HG03095 (cell line): ENCODE results near the gene SCAF4.
"Not testable (repeated sequence)": the region's sequence is repeated elsewhere in the genome, so short reads cannot be mapped to it uniquely, and the experiment has no call there.

Source experiments
- ATAC-seq: cut with Tn5 transposase; IDR thresholded peaks from one replicate; pipeline ENCODE4 v1.9.1; 2021; ENCODE audit warnings: moderate library complexity; ENCODE audit not compliant: unreplicated experiment

SCAF4 gene

DNA sequence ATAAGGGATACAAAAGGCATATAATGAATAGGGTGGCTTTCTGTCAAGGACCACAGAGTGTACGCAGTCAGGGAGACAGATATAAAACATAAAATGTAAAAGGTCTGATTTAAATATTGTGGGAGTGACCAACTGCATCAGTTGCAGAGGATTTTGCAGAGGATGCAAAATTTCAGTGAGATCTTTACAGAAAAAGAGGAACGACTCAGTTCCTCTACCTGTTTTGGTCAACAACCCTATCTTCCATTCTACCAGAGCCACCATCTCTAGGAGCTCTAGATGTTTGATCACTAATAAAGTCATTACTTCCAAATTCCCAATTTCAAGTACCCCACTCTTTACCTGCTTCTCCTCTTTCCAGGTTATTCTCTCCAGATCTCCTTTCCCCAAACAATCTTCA, 56.0 kb downstream of the SCAF4 start:
- no peak for ATAC-seq

DNA sequence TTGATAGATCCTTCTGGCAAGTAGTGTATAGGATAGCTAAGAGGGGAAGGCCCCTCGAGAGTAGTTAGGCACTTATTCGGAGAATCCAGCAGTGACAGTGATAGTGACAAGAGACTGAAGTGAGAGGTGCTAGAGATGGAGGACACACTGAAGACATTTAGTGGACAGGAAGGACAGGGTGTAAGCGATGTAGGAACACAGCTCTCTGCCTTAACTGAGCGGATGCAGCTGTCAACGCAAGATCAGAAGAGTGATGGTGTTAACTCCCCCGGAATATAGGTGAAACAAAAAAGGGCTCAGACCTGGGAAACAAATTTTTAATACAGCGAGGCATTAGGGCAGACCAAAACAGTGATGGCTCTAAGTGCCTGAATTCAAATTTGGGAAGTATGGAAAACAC, 56.6 kb downstream of the SCAF4 start:
- no peak for ATAC-seq

DNA sequence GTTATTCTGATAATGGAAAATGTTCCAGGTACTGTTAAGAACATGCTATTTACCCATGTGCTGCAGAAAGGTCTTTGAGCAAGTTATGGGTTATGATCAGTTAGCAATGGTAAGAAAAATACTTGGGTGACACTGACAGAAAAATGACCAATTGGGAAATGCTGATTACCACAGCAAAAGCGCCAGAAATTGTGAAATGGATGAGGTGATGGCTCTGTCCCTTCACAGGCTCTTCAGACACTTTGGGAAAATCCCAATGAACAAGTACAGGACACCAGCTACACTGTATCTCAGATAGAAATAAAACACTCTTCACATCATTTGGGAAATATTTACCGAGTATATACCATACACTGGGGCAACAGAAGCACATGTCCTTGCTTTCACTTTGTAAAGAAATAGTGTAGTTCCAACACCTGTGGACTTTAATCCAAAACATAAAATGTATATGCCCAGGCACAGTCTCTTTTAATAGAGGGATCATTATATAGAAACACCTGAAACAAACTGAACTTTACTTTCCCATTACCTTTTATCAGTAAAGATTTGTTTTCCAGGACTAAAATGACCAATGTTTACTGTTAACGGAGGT, 58.5 kb downstream of the SCAF4 start:
- no peak for ATAC-seq

DNA sequence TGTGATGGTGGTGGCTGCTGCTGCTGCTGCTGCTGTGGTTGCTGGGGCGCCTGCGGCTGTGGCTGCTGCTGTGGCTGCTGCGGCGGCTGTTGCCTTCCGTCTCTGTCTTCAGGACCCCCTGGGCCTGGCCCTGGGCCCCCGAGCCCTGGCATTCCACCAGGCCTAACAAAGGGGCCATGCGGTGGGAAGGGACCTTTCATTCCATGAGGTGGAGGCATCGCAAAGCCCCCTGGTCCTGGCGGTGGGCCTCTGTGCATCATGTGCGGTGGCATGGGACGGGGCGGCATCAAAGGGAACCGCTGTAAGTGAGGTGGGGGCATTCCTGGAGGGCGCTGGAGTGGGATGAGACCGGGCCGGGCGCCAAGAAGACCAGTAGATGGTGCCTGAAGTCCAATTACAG, 60.0 kb downstream of the SCAF4 start:
- ATAC-seq: no peak

DNA sequence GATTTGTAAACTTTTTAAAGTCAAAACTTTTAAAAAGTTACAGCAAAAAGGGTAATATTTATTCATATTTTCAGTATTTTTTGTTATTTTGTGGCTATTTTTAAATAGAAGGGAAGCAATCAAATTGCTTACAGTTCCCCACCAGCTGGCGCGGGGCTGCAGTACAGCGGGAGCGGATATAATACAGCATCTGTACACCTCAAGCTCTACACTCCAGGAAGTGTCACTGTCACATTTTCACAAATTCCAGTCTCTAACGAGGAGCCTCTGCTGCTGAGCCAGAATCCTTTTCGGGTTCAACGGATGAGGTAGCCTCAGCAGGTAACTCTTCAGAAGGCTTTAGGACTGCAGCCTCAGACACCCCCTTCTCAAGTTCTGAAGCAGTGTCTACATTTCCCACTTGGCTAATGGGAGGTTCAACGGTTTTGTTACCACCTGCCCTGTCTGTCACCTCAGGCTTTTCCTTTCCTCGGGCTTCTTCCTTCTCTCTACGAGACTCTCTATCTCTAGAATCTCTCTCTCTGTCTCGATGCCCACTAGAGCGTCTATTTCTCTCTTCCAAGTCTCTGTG, 60.7 kb downstream of the SCAF4 start:
- no peak for ATAC-seq

DNA sequence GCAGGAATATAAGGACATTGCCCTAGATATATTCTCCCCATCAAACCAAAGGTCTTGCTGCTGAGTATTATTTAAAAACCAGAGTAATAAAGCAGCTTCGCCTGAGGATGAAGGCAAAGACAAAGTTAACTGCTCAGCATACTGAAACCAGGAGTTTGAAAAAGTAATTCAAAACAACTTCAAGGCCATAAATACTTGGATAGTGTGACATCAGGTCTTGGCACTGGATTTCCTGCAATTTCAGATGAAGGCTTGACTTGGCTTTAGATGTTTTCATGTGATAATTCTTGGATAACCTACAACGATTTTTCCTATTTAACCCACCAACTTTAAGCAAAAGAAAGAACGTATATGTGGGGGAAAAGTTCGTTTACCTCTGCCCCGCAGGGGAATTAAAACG, 61.8 kb downstream of the SCAF4 start:
- ATAC-seq: no peak

DNA sequence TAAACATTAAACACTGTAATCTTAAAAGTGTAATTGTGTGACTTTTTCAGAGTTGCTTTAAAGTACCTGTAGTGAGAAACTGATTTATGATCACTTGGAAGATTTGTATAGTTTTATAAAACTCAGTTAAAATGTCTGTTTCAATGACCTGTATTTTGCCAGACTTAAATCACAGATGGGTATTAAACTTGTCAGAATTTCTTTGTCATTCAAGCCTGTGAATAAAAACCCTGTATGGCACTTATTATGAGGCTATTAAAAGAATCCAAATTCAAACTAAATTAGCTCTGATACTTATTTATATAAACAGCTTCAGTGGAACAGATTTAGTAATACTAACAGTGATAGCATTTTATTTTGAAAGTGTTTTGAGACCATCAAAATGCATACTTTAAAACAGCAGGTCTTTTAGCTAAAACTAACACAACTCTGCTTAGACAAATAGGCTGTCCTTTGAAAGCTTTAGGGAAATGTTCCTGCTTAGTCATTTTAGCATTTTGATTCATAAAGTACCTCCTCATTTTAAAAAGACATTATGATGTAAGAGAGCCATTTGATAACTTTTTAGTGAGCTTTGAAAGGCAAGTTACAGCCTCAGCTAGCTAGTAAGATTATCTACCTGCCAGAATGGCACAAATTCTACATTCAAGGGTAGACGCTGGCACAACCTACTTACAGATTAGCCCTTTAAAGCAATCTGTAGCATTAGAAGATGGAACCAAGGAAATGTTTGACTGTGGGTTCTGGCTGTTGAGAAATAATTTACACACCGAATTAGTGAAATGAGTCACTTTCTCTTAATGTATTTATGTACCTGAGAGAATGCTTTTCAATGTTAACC, 63.0 kb downstream of the SCAF4 start:
- ATAC-seq: peak; percentile 44

DNA sequence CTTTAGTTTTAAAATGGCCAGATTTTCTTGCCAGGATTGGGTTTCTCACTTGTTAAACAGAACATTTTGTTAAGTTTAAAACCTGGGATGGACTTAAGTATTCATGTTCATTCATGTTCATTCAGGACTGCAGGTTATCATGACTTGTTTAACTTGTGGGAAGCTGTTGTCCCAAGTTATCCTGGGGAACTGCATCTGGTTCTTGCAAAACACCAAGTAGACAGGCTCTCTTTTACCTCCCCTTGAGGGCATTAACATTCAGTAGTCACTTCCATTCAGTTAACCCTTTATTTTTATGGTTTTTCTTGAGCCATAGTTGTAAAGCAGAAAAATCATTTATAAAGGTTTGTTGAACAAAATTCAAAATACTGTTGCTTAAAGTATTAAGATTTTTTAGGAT, 64.3 kb downstream of the SCAF4 start:
- ATAC-seq: no peak

DNA sequence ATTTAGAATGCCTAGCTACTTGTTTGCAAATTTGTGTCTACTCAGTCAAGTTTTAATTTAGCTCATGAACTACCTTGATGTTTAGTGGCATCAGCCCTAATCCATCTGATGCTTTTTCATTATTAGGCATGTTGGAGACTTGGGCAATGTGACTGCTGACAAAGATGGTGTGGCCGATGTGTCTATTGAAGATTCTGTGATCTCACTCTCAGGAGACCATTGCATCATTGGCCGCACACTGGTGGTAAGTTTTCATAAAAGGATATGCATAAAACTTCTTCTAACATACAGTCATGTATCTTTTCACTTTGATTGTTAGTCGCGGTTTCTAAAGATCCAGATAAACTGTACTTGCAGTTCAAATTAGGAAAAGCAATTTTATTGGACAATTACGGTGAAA, 64.8 kb downstream of the SCAF4 start:
- no peak for ATAC-seq

DNA sequence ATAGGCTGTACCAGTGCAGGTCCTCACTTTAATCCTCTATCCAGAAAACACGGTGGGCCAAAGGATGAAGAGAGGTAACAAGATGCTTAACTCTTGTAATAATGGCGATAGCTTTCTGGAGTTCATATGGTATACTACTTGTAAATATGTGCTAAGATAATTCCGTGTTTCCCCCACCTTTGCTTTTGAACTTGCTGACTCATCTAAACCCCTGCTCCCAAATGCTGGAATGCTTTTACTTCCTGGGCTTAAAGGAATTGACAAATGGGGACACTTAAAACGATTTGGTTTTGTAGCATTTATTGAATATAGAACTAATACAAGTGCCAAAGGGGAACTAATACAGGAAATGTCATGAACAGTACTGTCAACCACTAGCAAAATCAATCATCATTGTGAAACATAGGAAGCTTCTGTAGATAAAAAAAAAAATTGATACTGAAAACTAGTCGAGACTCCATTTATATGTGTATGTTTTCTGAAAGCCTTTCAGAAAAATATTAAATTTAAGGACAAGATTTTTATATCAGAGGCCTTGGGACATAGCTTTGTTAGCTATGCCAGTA, 65.4 kb downstream of the SCAF4 start:
- no peak for ATAC-seq

DNA sequence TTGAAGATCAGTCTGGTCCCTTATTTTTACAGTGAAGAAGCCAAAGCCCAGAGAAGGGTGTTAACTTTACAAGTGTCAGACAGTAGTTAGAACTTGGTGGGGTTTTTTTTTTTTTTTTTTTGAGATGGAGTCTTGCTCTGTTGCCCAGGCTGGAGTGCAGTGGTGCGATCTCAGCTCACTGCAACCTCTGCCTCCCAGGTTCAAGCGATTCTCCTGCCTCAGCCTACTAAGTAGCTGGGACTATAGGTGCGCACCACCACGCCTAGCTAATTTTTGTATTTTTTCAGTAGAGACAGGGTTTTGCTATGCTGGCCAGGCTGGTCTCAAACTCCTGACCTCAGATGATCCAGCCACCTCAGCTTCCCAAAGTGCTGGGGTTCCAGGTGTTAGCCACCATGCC, 66.0 kb downstream of the SCAF4 start:
- ATAC-seq: not testable (repeated sequence)

DNA sequence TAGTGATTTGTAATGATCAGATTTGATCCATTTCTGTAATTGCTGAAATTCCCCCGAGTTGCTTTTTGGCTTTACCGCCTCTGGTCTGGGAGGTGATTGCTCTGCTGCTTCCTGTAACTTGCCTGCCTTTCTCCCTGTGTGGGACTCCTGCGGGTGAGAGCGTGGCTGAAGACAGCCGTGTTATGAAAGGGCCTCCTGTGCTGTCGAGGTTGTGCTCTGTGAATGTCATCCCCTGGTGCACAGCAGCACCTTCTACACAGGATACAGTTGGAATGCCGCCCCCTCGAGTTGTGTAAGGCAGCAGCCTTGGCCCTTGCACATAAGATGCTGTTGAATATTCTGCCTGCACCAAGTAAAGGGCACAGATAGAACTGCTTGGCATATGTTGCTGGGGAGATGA, 66.5 kb downstream of the SCAF4 start:
- ATAC-seq: no peak

DNA sequence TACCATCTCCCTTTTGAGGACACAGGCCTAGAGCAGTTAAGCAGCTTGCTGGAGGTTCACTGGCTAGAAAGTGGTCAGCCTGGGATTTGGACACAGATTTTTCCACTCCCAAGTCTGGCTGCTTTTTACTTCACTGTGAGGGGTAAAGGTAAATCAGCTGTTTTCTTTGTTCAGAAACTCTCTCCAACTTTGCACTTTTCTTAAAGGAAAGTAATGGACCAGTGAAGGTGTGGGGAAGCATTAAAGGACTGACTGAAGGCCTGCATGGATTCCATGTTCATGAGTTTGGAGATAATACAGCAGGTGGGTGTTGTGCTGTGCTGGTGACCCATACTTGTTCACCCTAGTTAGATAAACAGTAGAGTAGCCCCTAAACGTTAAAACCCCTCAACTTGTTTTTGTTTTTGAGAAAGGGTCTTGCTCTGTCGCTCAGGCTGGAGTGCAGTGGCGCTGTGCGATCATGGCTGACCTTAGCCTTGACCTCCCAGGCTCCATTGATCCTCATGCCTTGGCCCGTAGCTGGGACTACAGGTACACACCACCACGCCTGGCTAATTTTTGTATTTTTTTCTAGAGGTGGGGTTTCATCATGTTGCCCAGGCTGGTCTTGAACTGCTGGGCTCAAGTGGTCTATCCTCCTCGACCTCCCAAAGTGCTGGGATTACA, 68.2 kb downstream of the SCAF4 start:
- no peak for ATAC-seq

DNA sequence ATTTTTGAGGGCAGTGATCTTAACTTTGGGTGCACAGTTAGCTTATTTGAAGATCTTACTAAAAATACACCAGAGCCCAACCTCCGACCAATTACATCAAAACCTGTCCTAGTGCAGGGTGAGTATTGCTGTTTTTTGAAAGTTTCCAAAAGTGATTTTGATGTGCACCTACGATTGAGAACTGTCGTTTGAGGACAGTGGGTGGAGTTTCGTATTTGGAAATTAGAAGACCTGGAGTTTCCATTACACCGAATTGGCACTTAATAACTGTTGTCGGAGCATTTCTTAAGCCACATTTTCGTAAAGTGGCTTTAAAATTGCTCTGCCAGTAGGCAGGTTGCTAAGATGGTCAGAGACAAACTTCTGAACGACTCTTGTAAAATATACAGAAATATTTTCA, 71.3 kb downstream of the SCAF4 start:
- no peak for ATAC-seq

DNA sequence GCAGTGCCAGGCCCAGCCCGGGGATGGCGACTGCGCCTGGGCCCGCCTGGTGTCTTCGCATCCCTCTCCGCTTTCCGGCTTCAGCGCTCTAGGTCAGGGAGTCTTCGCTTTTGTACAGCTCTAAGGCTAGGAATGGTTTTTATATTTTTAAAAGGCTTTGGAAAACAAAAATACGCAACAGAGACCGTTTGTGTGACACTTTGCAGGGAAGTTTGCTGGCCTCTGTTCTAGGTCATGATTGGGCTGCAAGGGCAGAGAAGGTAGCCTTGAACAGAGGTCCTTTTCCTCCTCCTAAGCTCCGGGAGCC, 71.7 kb downstream of the SCAF4 start:
- ATAC-seq: peak; percentile 28

DNA sequence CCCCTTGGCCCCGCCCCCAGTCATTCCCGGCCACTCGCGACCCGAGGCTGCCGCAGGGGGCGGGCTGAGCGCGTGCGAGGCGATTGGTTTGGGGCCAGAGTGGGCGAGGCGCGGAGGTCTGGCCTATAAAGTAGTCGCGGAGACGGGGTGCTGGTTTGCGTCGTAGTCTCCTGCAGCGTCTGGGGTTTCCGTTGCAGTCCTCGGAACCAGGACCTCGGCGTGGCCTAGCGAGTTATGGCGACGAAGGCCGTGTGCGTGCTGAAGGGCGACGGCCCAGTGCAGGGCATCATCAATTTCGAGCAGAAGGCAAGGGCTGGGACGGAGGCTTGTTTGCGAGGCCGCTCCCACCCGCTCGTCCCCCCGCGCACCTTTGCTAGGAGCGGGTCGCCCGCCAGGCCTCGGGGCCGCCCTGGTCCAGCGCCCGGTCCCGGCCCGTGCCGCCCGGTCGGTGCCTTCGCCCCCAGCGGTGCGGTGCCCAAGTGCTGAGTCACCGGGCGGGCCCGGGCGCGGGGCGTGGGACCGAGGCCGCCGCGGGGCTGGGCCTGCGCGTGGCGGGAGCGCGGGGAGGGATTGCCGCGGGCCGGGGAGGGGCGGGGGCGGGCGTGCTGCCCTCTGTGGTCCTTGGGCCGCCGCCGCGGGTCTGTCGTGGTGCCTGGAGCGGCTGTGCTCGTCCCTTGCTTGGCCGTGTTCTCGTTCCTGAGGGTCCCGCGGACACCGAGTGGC, 72.2 kb downstream of the SCAF4 start, which contains the start of gene SOD1:
Gene SOD1, plus strand, starts transcription at position 158 of the 723 bp plus-strand sequence. Its CDS starts 77 bp downstream, at position 235.
- ATAC-seq: peak; percentile 97

DNA sequence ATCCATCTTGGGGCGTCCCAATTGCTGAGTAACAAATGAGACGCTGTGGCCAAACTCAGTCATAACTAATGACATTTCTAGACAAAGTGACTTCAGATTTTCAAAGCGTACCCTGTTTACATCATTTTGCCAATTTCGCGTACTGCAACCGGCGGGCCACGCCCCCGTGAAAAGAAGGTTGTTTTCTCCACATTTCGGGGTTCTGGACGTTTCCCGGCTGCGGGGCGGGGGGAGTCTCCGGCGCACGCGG, 72.7 kb downstream of the SCAF4 start:
- peak; percentile 9 for ATAC-seq

DNA sequence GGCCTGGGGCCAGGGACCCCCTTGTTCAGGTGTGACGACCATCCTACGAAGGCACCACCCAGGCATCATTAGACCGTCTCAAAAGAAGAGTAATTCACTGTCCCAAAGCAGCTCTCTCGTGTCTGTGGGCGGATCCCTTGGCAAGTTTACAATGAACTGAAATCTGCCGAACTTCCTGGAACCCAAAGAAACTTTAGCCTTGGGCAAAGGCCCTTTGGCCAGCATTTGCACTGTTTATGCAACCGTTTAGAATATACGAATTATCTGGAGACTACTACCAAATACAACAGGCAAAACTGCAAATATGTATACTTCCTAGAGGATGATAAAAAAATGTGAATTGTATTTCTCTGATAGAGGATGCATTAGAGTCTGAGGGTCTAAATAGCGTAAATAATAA, 73.9 kb downstream of the SCAF4 start:
- ATAC-seq: no peak

DNA sequence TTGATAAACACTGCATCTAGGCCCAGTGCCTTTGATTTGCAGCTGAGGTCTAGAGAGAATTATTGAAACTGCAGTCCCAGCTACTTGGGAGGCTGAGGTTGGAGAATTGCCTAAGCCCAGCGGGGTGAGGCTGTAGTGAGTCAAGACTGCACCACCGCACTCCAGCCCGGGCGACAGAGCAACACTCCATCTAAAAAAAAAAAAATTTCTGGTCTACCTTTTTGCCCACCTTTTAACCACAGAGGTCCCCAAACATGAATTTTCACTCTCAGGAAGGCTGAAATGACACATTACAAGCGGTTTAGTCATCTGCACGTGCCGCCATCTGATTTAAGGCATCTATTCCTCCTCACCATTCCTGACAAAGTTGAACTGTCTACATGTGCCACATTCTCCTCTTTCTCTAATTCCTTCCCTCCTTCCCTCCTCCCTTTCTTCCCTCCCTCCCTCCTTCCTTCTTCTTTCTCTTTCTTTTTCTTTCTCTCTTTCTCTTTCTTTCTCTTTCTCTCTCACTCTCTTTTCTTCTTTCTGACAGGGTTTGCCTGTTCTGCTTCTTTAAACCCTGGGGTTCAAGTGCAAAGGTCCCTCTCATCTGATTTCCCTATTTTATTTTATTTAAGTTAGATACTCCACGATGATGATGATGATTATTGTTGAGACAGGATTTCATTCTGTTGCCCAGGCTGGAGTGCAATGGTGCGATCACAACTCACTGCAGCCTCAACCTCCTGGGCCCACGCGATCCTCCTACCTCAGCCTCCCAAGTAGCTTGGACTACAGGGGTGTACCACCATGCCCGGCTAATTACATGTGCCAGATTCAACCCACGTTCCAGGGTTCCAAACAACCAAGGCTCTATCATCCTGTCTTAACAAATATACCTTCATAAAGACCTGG, 75.5 kb downstream of the SCAF4 start:
- no peak for ATAC-seq
